Transverse colon (tissue), 4 donors: ENCODE results near the gene LEP. TPM values are rescaled to one million over a fixed set of nuclear protein-coding genes. Genes with fewer than 3 reads are reported as not detected.

Source experiments
- DNase-seq: peaks from one replicate; pipeline ENCODE4 v3.0.0-alpha.2; 2019
- H3K27ac ChIP-seq, 4 donors: fragments of 200-600 bp; sonication (generic); 2 replicates each; pipeline ENCODE4 v1.5.1; 2016 to 2018; ENCODE audit warnings: inconsistent platforms in 4 of 4
- H3K27me3 ChIP-seq: fragments of 200-600 bp; sonication (generic); 2 replicates; pipeline ENCODE4 v1.5.1; 2017; ENCODE audit warnings: inconsistent platforms
- H3K36me3 ChIP-seq, 4 donors: fragments of 200-600 bp; sonication (generic); 2 replicates each; pipeline ENCODE4 v1.5.1; 2017 to 2019; ENCODE audit warnings: inconsistent platforms in 4 of 4
- H3K4me1 ChIP-seq, 4 donors: fragments of 200-600 bp; sonication (generic); 2 replicates each; pipeline ENCODE4 v1.5.1; 2017 to 2020; ENCODE audit warnings: inconsistent platforms in 4 of 4
- H3K4me3 ChIP-seq, 4 donors: fragments of 200-600 bp; sonication (generic); 1 replicate in 1 of 4; 2 replicates in 3 of 4; pipeline versions ENCODE4 v1.5.1 to v1.6.1; 2017 to 2019; ENCODE audit warnings: inconsistent platforms in 4 of 4
- H3K9me3 ChIP-seq, 2 donors: fragments of 200-600 bp; sonication (generic); 2 replicates each; pipeline ENCODE4 v1.5.1; 2017 to 2019; ENCODE audit warnings: inconsistent platforms in 2 of 2
- EP300 ChIP-seq: sonication (generic); formaldehyde crosslinking; IDR thresholded peaks from one replicate; pipeline ENCODE4 v1.6.1; 2017; ENCODE audit warnings: antibody characterized with exemption, low read depth
- POLR2A ChIP-seq: fragments of 450-650 bp; IDR thresholded peaks from one replicate; pipeline ENCODE4 v1.6.1; 2016; ENCODE audit warnings: antibody characterized with exemption, mild to moderate bottlenecking, moderate library complexity
- POLR2AphosphoS5 ChIP-seq, 3 donors: sonication (generic); formaldehyde crosslinking; IDR thresholded peaks; one replicate each; pipeline ENCODE4 v1.6.1; 2016; ENCODE audit warnings: antibody characterized with exemption in 3 of 3
- WGBS, 2 donors: methylation state at CpG; one replicate each; pipeline ENCODE4 v1.1.5; 2018; ENCODE audit warnings: low coverage in 1 of 2; 5-methylcytosine and 5-hydroxymethylcytosine counted together
- in situ Hi-C, 4 donors: fragments of 200-750 bp; cut with MboI; loops; one replicate each; pipeline versions ENCODE4 v1.15.0 to v1.15.1; 2017; ENCODE audit warnings: low sequenced_read_pairs in 3 of 4, low pct_ligation_motif_present in 1 of 4, low pct_unique_long_range_greater_than_20kb in 1 of 4
- intact Hi-C: fragments of 100-400 bp; cut with DNase I; formaldehyde crosslinking; loops from one replicate; pipeline ENCODE4 v1.15.1; 2023; ENCODE audit warnings: low total_unique reads
- total RNA-seq, 4 donors: library from RNA; depleted of rRNA; stranded (reverse); fragments of >200 nt; gene quantifications; one replicate each; pipeline ENCODE4 v1.1.0, GENCODE V29; 2016
- TF ChIP-seq, protein P1 (sequence below), 5 experiments: fragments of 200-600 bp in 3 of 5; fragments of 450-650 bp in 2 of 5; sonication (generic) in 3 of 5; IDR thresholded peaks; 1 replicate in 2 of 5; 2 replicates in 3 of 5; pipeline ENCODE4 v1.5.1; 2016 to 2017; ENCODE audit warnings: antibody characterized with exemption in 5 of 5, inconsistent platforms in 3 of 5, mild to moderate bottlenecking in 2 of 5, moderate library complexity in 1 of 5

Gene LEP
- total RNA-seq, 4 donors from 2014 or later: 1.1 to 10.8 TPM; not detected in 2

DNA sequence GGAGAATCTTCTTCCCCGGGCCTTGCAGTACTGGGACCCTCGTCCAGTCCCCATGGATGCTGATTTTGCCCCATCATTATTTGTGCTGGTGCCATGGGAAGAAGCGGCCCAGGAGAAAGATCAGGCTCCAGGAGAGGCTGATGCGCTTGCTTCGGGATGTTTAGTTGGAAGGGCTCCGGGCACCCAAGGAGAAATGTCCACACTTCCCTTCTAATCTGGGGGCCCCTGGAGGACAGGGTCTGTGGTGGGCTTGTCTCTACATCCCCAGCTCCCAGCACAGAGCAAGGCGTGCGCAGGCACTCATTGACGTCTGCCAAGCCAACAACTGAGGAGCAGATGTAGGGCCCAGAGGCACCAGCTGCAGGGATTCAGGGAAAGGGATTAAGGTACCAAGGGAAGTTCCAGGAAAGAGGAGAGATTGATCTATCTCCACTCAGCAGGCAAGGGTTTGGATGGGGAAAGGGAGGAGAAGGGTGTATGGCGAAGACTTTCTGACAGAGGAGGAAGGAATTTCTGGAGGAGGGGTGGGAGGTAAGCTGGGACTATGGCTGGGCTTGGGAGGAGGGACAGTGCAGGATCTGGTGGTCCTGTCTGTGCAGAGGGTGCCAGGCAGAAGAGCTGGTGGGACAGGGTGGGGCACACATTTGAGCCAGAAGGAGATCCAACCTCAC, 38.7 kb upstream of the LEP start:
- in situ Hi-C loops: loop anchor here in 2 of 4 donors (10.0 kb wide), 2 partner anchors 68 to 488 kb away; no protein-coding TSS in a partner anchor
- H3K4me3 ChIP-seq: no peak overlapping the region
- no peaks in the 10 kb centered on the region for H3K36me3 ChIP-seq
- TF ChIP-seq EP300 (no peak), POLR2A (no peak), POLR2AphosphoS5 (IDR thresholded peaks at IDR 0.05) (no peak)
- TF ChIP-seq, protein P1, sequence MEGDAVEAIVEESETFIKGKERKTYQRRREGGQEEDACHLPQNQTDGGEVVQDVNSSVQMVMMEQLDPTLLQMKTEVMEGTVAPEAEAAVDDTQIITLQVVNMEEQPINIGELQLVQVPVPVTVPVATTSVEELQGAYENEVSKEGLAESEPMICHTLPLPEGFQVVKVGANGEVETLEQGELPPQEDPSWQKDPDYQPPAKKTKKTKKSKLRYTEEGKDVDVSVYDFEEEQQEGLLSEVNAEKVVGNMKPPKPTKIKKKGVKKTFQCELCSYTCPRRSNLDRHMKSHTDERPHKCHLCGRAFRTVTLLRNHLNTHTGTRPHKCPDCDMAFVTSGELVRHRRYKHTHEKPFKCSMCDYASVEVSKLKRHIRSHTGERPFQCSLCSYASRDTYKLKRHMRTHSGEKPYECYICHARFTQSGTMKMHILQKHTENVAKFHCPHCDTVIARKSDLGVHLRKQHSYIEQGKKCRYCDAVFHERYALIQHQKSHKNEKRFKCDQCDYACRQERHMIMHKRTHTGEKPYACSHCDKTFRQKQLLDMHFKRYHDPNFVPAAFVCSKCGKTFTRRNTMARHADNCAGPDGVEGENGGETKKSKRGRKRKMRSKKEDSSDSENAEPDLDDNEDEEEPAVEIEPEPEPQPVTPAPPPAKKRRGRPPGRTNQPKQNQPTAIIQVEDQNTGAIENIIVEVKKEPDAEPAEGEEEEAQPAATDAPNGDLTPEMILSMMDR (IDR thresholded peaks at IDR 0.05): no peak
- DNase-seq: no peak
- H3K9me3 ChIP-seq: no peaks in the 10 kb centered on the region
- peaks cover 66% of the 10 kb centered on the region for H3K27me3 ChIP-seq
- intact Hi-C loops: no loop called here
- H3K27ac ChIP-seq: no peak overlapping the region
- WGBS, 2 donors: 32 to 77% methylated on average over 5 to 10 of the region's 10 CpGs
- peaks cover 0 to 10% (median 9%) of the 10 kb centered on the region in 4 donors for H3K4me1 ChIP-seq

DNA sequence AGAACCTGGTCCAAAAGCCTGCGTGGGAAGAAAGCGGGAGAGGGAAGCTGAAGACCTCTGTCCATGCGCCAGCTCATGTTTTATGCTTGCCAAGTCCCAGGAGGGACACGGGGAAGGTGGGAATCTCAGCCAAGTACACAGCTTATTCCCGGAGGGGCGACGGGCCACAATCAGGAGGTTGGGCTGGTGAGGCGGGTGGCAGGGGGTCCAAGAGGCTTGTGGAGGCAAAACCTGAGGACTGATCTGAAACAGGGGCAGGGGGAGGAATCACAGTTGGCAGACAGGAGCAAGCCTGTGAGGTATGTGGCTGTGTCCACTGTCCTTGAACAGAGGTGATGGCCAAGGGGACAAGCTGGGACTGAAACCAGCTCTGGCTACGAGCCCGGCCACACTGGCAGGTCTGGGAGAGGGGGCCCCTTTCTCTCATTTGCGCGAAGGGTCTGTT, 38.0 kb upstream of the LEP start:
- H3K4me3 ChIP-seq: no peak overlapping the region
- peaks cover 0 to 10% (median 9%) of the 10 kb centered on the region in 4 donors for H3K4me1 ChIP-seq
- no peak overlapping the region for H3K27ac ChIP-seq
- 64% methylated on average over 12 of the region's 12 CpGs; no CpG with 5 or more reads in 1 of the 2 donors for WGBS, 2 donors
- intact Hi-C loops: no loop called here
- H3K27me3 ChIP-seq: peaks cover 73% of the 10 kb centered on the region
- no peak for DNase-seq
- H3K36me3 ChIP-seq: no peaks in the 10 kb centered on the region
- in situ Hi-C loops: loop anchor here in 2 of 4 donors (10.0 kb wide), 2 partner anchors 68 to 488 kb away; no protein-coding TSS in a partner anchor
- no peaks in the 10 kb centered on the region for H3K9me3 ChIP-seq
- TF ChIP-seq EP300: no peak

GRCh38 chr7:128203710-128204214, 37.3 kb upstream of the LEP start:
- peaks cover 0 to 10% (median 9%) of the 10 kb centered on the region in 4 donors for H3K4me1 ChIP-seq
- H3K27ac ChIP-seq: no peak overlapping the region
- intact Hi-C loops (no loop called here), in situ Hi-C loops (loop anchor here in 2 of 4 donors (10.0 kb wide), 2 partner anchors 69 to 489 kb away; no protein-coding TSS in a partner anchor)
- peaks cover 74% of the 10 kb centered on the region for H3K27me3 ChIP-seq
- 41 to 64% methylated on average over 8 of the region's 8 CpGs for WGBS, 2 donors
- no peak for TF ChIP-seq POLR2AphosphoS5 (IDR thresholded peaks at IDR 0.05)
- no peak for TF ChIP-seq POLR2A
- TF ChIP-seq EP300: no peak
- TF ChIP-seq, protein P1 (IDR thresholded peaks at IDR 0.05): no peak
- DNase-seq: no peak
- H3K4me3 ChIP-seq: no peak overlapping the region
- no peaks in the 10 kb centered on the region for H3K36me3 ChIP-seq
- no peaks in the 10 kb centered on the region for H3K9me3 ChIP-seq

GRCh38 chr7:128204455-128204854, 36.6 kb upstream of the LEP start:
- H3K36me3 ChIP-seq: no peaks in the 10 kb centered on the region
- TF ChIP-seq EP300 (no peak), POLR2AphosphoS5 (IDR thresholded peaks at IDR 0.05) (no peak), POLR2A (no peak)
- TF ChIP-seq, protein P1 (IDR thresholded peaks at IDR 0.05): no peak
- in situ Hi-C loops: loop anchor here in 2 of 4 donors (10.0 kb wide), 2 partner anchors 70 to 490 kb away; no protein-coding TSS in a partner anchor
- no peak overlapping the region for H3K4me3 ChIP-seq
- no peak overlapping the region for H3K27ac ChIP-seq
- no peak for DNase-seq
- intact Hi-C loops: no loop called here
- H3K27me3 ChIP-seq: peaks cover 74% of the 10 kb centered on the region
- 77 to 78% methylated on average over 4 to 5 of the region's 5 CpGs for WGBS, 2 donors
- H3K9me3 ChIP-seq: no peaks in the 10 kb centered on the region
- peaks cover 0 to 10% (median 9%) of the 10 kb centered on the region in 4 donors for H3K4me1 ChIP-seq
